GM12872 (cell line): ENCODE measurements around the gene PTS.

Experiments used
- CTCF ChIP-seq: IDR thresholded peaks from 3 replicates; pipeline ENCODE4 v1.5.1; 2011; ENCODE audit warnings: low read depth, mild to moderate bottlenecking, low read length, moderate library complexity; ENCODE audit not compliant: insufficient read depth

Gene PTS

GRCh38 chr11:112195951-112196351 lies 30.3 kb upstream of the PTS start:
- TF ChIP-seq CTCF, result no peak

- TF ChIP-seq CTCF, result no peak
Observed at GRCh38 chr11:112196519-112197087, 29.6 kb upstream of the PTS start.

GRCh38 chr11:112200252-112200651 lies 26.0 kb upstream of the PTS start:
- no peak for TF ChIP-seq CTCF

- TF ChIP-seq CTCF, result no peak
Observed at GRCh38 chr11:112206071-112206470, 20.2 kb upstream of the PTS start.

- no peak for TF ChIP-seq CTCF
Observed at GRCh38 chr11:112210890-112211289, 15.3 kb upstream of the PTS start.

- no peak for TF ChIP-seq CTCF
Observed at GRCh38 chr11:112211536-112211935, 14.7 kb upstream of the PTS start.

- TF ChIP-seq CTCF, result no peak
Observed at GRCh38 chr11:112212290-112212689, 13.9 kb upstream of the PTS start.
